Inflammatory macrophage treated with lipopolysaccharide for 1 hour (primary cell): Measurements from ENCODE around the gene EFNA3.
A peak's percentile ranks its signal among the peaks of the same experiment; 100 is the strongest.

ENCODE experiments used
- DNase-seq, 2 donors: peaks; one replicate each; pipeline ENCODE4 v3.0.0-alpha.2; 2020 to 2022

EFNA3 gene

GRCh38 chr1:155049651-155050559, 28.7 kb upstream of the EFNA3 start:
- no peak for DNase-seq

- peak; percentile 80 to 96 for DNase-seq
Observed at GRCh38 chr1:155050560-155051341, 27.9 kb upstream of the EFNA3 start, which contains the start of gene ADAM15. ADAM15 (plus strand) TSS chr1:155051316; CDS start chr1:155051387, 71 bp downstream.

- no peak for DNase-seq
Observed at GRCh38 chr1:155051342-155051776, 27.3 kb upstream of the EFNA3 start.

GRCh38 chr1:155051777-155052398, 26.7 kb upstream of the EFNA3 start:
- peak; percentile 45 to 51 for DNase-seq

GRCh38 chr1:155052439-155053395, 25.9 kb upstream of the EFNA3 start:
- DNase-seq = no peak

- DNase-seq = no peak
Observed at GRCh38 chr1:155053531-155054105, 25.0 kb upstream of the EFNA3 start.

- no peak for DNase-seq
Observed at GRCh38 chr1:155057104-155057503, 21.5 kb upstream of the EFNA3 start.

- DNase-seq = no peak
Observed at GRCh38 chr1:155057788-155058211, 20.8 kb upstream of the EFNA3 start.

- no peak for DNase-seq
Observed at GRCh38 chr1:155060736-155061135, 17.9 kb upstream of the EFNA3 start.

- peak in 1 of 2 donors; percentile 96 for DNase-seq
Observed at GRCh38 chr1:155061381-155062150, 17.1 kb upstream of the EFNA3 start.

- DNase-seq = no peak
Observed at GRCh38 chr1:155062151-155062686, 16.4 kb upstream of the EFNA3 start.

- DNase-seq = peak in 1 of 2 donors; percentile 63
Observed at GRCh38 chr1:155062702-155063411, 15.8 kb upstream of the EFNA3 start.

GRCh38 chr1:155063550-155064110, 15.0 kb upstream of the EFNA3 start, which contains the start of gene EFNA4:
EFNA4 (plus strand) TSS chr1:155063740; CDS start chr1:155063824, 84 bp downstream.
- peak; percentile 68 to 79 for DNase-seq

- DNase-seq = no peak
Observed at GRCh38 chr1:155064111-155064831, 14.4 kb upstream of the EFNA3 start.

GRCh38 chr1:155064832-155065429, 13.7 kb upstream of the EFNA3 start:
- DNase-seq = no peak

- DNase-seq = no peak
Observed at GRCh38 chr1:155066777-155067176, 11.9 kb upstream of the EFNA3 start.

GRCh38 chr1:155068599-155068998, 10.0 kb upstream of the EFNA3 start:
- DNase-seq = no peak

GRCh38 chr1:155069551-155070157, 9.0 kb upstream of the EFNA3 start:
- no peak for DNase-seq
